K562 (cell line): ENCODE measurements around the gene CRACR2B. TPM values are rescaled to one million over a fixed set of nuclear protein-coding genes. Genes with fewer than 3 reads are reported as not detected.

Source experiments
- ATAC-seq: fragments of 200-7000 bp; cut with Tn5 transposase; 3 replicates; pipeline ENCODE4 v1.9.1; 2020; ENCODE audit warnings: moderate library complexity
- BruUV-seq: library from RNA; stranded (reverse); fragments of 400-500 nt; replicated peaks from 2 replicates; lab custom pipeline; 2021; lab: Mats Ljungman, UMichigan
- CTCF ChIA-PET: fragments of 300-600 bp; formaldehyde crosslinking; extraction: SDS; loops from one replicate; lab custom pipeline; 2021; ENCODE audit warnings: low intra/inter-chr PET ratio; lab: Yijun Ruan, JAX
- POLR2A ChIA-PET: fragments of 300-600, 350-650 bp; sonication (Branson Sonifier 250); formaldehyde crosslinking; extraction: SDS; loops from one replicate; lab custom pipeline; 2021; ENCODE audit warnings: antibody characterized with exemption, inconsistent platforms; lab: Yijun Ruan, JAX
- DNase-seq, 4 experiments: peaks; one replicate each; pipeline versions ENCODE4 v3.0.0 to v3.0.0-alpha.2; 2011 to 2018; ENCODE audit warnings: low spot score in 3 of 4, mixed read lengths in 3 of 4; ENCODE audit errors: extremely low read depth in 1 of 4
- FAIRE-seq: peaks from 2 replicates; lab custom pipeline; 2011; peaks lifted over from hg19 to GRCh38; lab: Jason Lieb, UNC
- H2AFZ ChIP-seq: 2 replicates; pipeline ENCODE4 v1.6.0; 2011; ENCODE audit warnings: low read depth, low read length, control low read depth, inconsistent platforms
- H3K27ac ChIP-seq: fragments of 200-600 bp; 3 replicates; pipeline ENCODE4 v1.8.0; 2011; ENCODE audit warnings: low read depth, mild to moderate bottlenecking, control low read depth, inconsistent platforms, low read length, moderate library complexity, mixed read lengths; ENCODE audit errors: extremely low read depth
- H3K27me3 ChIP-seq, 2 experiments: fragments of 300-600 bp in 1 of 2; 2 replicates in 1 of 2; 3 replicates in 1 of 2; pipeline versions ENCODE4 v1.6.0 to v1.8.0; 2011; ENCODE audit warnings: inconsistent platforms in 2 of 2, low read length in 2 of 2, mild to moderate bottlenecking in 1 of 2, mixed read lengths in 1 of 2, moderate library complexity in 1 of 2; ENCODE audit not compliant: control insufficient read depth in 2 of 2, insufficient read depth in 2 of 2
- H3K36me3 ChIP-seq: fragments of 300-600 bp; 3 replicates; pipeline ENCODE4 v1.8.0; 2011; ENCODE audit warnings: mild to moderate bottlenecking, low read length, inconsistent platforms; ENCODE audit not compliant: control insufficient read depth, insufficient read depth
- H3K4me1 ChIP-seq, 2 experiments: fragments of 200-600 bp in 1 of 2; replicated peaks in 1 of 2; 2 replicates in 1 of 2; 3 replicates in 1 of 2; pipeline versions ENCODE4 v1.5.1 to v1.8.0; 2011; ENCODE audit warnings: inconsistent platforms in 2 of 2, low read length in 2 of 2, mild to moderate bottlenecking in 1 of 2, mixed read lengths in 1 of 2, moderate library complexity in 1 of 2; ENCODE audit not compliant: control insufficient read depth in 2 of 2, insufficient read depth in 2 of 2
- H3K4me2 ChIP-seq: 2 replicates; pipeline ENCODE4 v1.6.1; 2011; ENCODE audit warnings: low read length, control low read depth, inconsistent platforms, mixed read lengths; ENCODE audit not compliant: insufficient read depth
- H3K4me3 ChIP-seq: fragments of 200-600 bp; sonication (generic), shearing (Covaris generic); 2 replicates; pipeline ENCODE4 v1.5.1; 2016; ENCODE audit warnings: control low read depth, inconsistent platforms
- H3K79me2 ChIP-seq: fragments of 200-600 bp; 3 replicates; pipeline ENCODE4 v1.8.0; 2011; ENCODE audit warnings: low read length, inconsistent platforms; ENCODE audit not compliant: control insufficient read depth, insufficient read depth
- H3K9ac ChIP-seq, 2 experiments: 2 replicates each; pipeline versions ENCODE4 v1.6.0 to v1.6.1; 2011; ENCODE audit warnings: low read depth in 2 of 2, low read length in 2 of 2, control low read depth in 1 of 2, inconsistent platforms in 1 of 2, mild to moderate bottlenecking in 1 of 2, mixed read lengths in 1 of 2; ENCODE audit not compliant: insufficient read depth in 1 of 2
- H3K9me1 ChIP-seq: one replicate; pipeline ENCODE4 v1.6.0; 2011; ENCODE audit warnings: inconsistent platforms, mild to moderate bottlenecking, low read length, moderate library complexity; ENCODE audit not compliant: control insufficient read depth, insufficient read depth
- H3K9me3 ChIP-seq: replicated peaks from 2 replicates; pipeline ENCODE4 v1.5.1; 2011; ENCODE audit warnings: low read depth, low read length, inconsistent platforms; ENCODE audit not compliant: control insufficient read depth, insufficient read depth
- H4K20me1 ChIP-seq: replicated peaks from 2 replicates; pipeline ENCODE4 v1.6.1; 2011; ENCODE audit warnings: low read length, inconsistent platforms, mixed read lengths; ENCODE audit not compliant: control insufficient read depth, insufficient read depth
- ASH1L ChIP-seq: fragments of 450-650 bp; IDR thresholded peaks from 2 replicates; pipeline ENCODE4 v1.6.1; 2018; ENCODE audit warnings: borderline replicate concordance, mild to moderate bottlenecking, low read depth; ENCODE audit not compliant: partially characterized antibody
- E2F6 ChIP-seq, 2 experiments: IDR thresholded peaks; 2 replicates each; pipeline ENCODE4 v1.6.1; 2011; ENCODE audit warnings: borderline replicate concordance in 1 of 2, control low read depth in 1 of 2, low read depth in 1 of 2, low read length in 1 of 2, mild to moderate bottlenecking in 1 of 2, mixed read lengths in 1 of 2, moderate library complexity in 1 of 2; ENCODE audit not compliant: insufficient read depth in 1 of 2, insufficient read length in 1 of 2, poor library complexity in 1 of 2, severe bottlenecking in 1 of 2; ENCODE audit errors: extremely low read depth in 1 of 2
- FOXM1 ChIP-seq, 2 experiments: fragments of 450-650 bp in 1 of 2; sonication (generic) in 1 of 2; formaldehyde crosslinking in 1 of 2; IDR thresholded peaks; 2 replicates each; pipeline versions ENCODE4 v1.6.1 to v1.9.0; 2017 to 2022; ENCODE audit warnings: low read depth in 2 of 2, mild to moderate bottlenecking in 2 of 2, missing genetic modification reagents in 1 of 2, moderate library complexity in 1 of 2
- NR0B1 ChIP-seq: fragments of 450-650 bp; IDR thresholded peaks from one replicate; pipeline ENCODE4 v1.6.1; 2018; ENCODE audit warnings: mild to moderate bottlenecking, moderate library complexity; ENCODE audit not compliant: partially characterized antibody
- POLR2A ChIP-seq: fragments of 450-650 bp; conservative IDR thresholded peaks from 2 replicates; pipeline ENCODE4 v1.6.1; 2016
- RBM14 ChIP-seq: fragments of 200-400 bp; formaldehyde crosslinking; IDR thresholded peaks from 2 replicates; pipeline ENCODE4 v1.6.1; 2018; ENCODE audit warnings: low read depth, mild to moderate bottlenecking, low read length, moderate library complexity, borderline replicate concordance; ENCODE audit not compliant: insufficient read depth
- SRSF1 ChIP-seq: fragments of 200-400 bp; formaldehyde crosslinking; IDR thresholded peaks from 2 replicates; pipeline ENCODE4 v1.6.1; 2017; ENCODE audit warnings: mild to moderate bottlenecking, low read depth, low read length, moderate library complexity
- SRSF7 ChIP-seq: fragments of 200-400 bp; formaldehyde crosslinking; optimal IDR thresholded peaks from 2 replicates; pipeline ENCODE3; 2017; ENCODE audit warnings: mild to moderate bottlenecking, low read depth, low read length
- YY1 ChIP-seq, 3 experiments: IDR thresholded peaks; 2 replicates each; pipeline ENCODE4 v1.6.1; 2011; ENCODE audit warnings: low read length in 2 of 3, mild to moderate bottlenecking in 2 of 3, moderate library complexity in 2 of 3, borderline replicate concordance in 1 of 3, control low read depth in 1 of 3, low read depth in 1 of 3; ENCODE audit not compliant: insufficient read depth in 3 of 3, insufficient replicate concordance in 2 of 3, control insufficient read depth in 1 of 3, insufficient read length in 1 of 3; ENCODE audit errors: extremely low read depth in 1 of 3
- ZEB2 ChIP-seq: fragments of 450-650 bp; IDR thresholded peaks from 2 replicates; pipeline ENCODE4 v1.6.1; 2016
- ZNF347 ChIP-seq: fragments of 450-650 bp; formaldehyde crosslinking; IDR thresholded peaks from 2 replicates; pipeline ENCODE4 v1.4.0; 2020; ENCODE audit warnings: low read depth, mild to moderate bottlenecking, moderate library complexity
- ZNF699 ChIP-seq: fragments of 250-450 bp; sonication (Bioruptor Pico); IDR thresholded peaks from 2 replicates; pipeline ENCODE4 v1.8.0; 2021; ENCODE audit warnings: mild to moderate bottlenecking, moderate library complexity; ENCODE audit not compliant: insufficient replicate concordance
- ZNF830 ChIP-seq: fragments of 250-450 bp; sonication (Bioruptor Pico); IDR thresholded peaks from 2 replicates; pipeline ENCODE4 v1.5.0; 2021; ENCODE audit warnings: mild to moderate bottlenecking
- WGBS: fragments of 100-300 bp; shearing (Covaris generic); methylation state at CpG from one replicate; pipeline ENCODE4 v1.1.6; 2016; ENCODE audit warnings: low coverage, mixed read lengths; ENCODE audit not compliant: insufficient coverage; ENCODE audit errors: missing lambda C conversion rate; 5-methylcytosine and 5-hydroxymethylcytosine counted together
- in situ Hi-C: fragments of 300-500 bp; cut with MboI; formaldehyde crosslinking; loops from 4 replicates; pipeline ENCODE4 v1.15.0; 2018; ENCODE audit warnings: inconsistent platforms, mixed read lengths
- intact Hi-C: fragments of 100-400 bp; cut with micrococcal nuclease; formaldehyde crosslinking; loops from 2 replicates; pipeline ENCODE4 v1.14.2; 2022
- polyA plus RNA-seq, 8 experiments: library from polyadenylated mRNA; depleted of rRNA in 4 of 8; stranded (reverse) in 5 of 8; unstranded in 3 of 8; fragments of >200 nt; fragmentation: Nextera tagmentation in 2 of 8; fragmentation: Illumina TruSeq in 1 of 8; extraction: Ambion mirVana in 2 of 8; extraction: Trizol in 1 of 8; gene quantifications; 2 replicates each; pipeline versions ENCODE4 v1.2.1 to v1.2.3, GENCODE V29; 2011 to 2014; ENCODE audit warnings: inconsistent platforms in 1 of 8, missing spikeins in 1 of 8
- total RNA-seq, 7 experiments: library from RNA; depleted of rRNA in 6 of 7; stranded (reverse); fragments of >200 nt in 6 of 7; fragmentation: Illumina TruSeq in 2 of 7; extraction: Trizol in 2 of 7; gene quantifications; 2 replicates each; pipeline versions ENCODE4 v1.2.1 to v1.2.3, GENCODE V29; 2011 to 2021; ENCODE audit warnings: low replicate concordance in 1 of 7
- TF ChIP-seq, protein P1 (sequence below), 2 experiments: fragments of 450-650 bp; IDR thresholded peaks; 2 replicates each; pipeline ENCODE4 v1.6.1; 2016

Gene CRACR2B
- total and polyA plus RNA-seq, 9 of the 15 experiments (the other 6 are each of a cell fraction or from before 2014, with no cell fraction given): 0.10 to 51.0 (median 6.0) TPM

DNA sequence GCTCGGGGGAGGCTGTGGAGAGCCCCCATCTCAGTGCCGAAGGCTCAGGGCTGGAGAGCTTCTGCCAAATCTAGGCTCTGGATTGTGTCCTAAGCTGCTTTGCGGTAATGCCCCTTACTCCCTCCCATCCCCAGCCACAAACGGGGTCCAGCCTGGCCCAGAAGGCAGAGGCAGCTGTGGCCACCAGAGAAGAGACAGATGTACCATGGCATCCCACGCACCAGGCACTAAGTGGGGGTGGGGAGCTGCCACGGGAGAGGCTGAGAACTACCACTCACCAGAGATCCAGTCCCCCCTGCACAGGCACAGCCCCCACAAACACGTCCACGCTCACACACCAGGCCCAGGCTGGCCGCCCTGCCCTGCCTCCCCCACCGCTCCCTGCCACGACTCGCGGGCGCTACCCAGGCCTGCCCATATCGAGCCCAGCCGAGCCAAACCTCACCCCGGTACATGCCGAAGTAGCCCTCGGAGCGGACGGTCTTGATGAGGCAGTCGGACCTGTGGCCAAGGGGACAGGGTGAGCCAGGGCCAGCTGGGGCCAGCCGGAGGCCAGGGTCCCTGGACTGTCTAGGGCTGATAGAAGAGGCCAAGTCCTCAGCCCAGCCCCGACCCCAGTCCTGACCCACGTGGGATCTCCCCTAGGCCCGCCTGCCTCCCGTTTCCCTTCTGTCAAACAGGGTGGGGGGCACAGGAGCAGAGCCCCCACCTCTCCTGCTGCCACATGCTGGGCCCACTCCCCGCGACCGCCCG lies 33.5 kb upstream of the CRACR2B start:
- in situ Hi-C loops: no loop called here
- intact Hi-C loops: loop anchor here (10.0 kb wide), 1 partner anchor 229 kb away; the partner anchor contains the start of genes LMNTD2 and RASSF7
- CTCF ChIA-PET: no interaction called here
- Histone ChIP-seq H3K4me2 (no peak overlapping the region), H3K9ac (peak overlapping the region in 1 of 2 experiments; percentile 95; a peak in 2 of 4 replicates), H2AFZ (no peak overlapping the region), H3K79me2 (peaks cover 26% of the 10 kb centered on the region), H3K4me1 (peaks cover 7 to 89% of the 10 kb centered on the region in 2 experiments), H3K9me1 (peaks cover 3% of the 10 kb centered on the region)
- WGBS: 91% methylated on average over 22 of the region's 31 CpGs
- TF ChIP-seq, protein P1, sequence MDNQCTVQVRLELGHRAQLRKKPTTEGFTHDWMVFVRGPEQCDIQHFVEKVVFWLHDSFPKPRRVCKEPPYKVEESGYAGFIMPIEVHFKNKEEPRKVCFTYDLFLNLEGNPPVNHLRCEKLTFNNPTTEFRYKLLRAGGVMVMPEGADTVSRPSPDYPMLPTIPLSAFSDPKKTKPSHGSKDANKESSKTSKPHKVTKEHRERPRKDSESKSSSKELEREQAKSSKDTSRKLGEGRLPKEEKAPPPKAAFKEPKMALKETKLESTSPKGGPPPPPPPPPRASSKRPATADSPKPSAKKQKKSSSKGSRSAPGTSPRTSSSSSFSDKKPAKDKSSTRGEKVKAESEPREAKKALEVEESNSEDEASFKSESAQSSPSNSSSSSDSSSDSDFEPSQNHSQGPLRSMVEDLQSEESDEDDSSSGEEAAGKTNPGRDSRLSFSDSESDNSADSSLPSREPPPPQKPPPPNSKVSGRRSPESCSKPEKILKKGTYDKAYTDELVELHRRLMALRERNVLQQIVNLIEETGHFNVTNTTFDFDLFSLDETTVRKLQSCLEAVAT (IDR thresholded peaks at IDR 0.05): no peak
- no peak for TF ChIP-seq POLR2A
- no peak for TF ChIP-seq SRSF7
- TF ChIP-seq E2F6 (IDR thresholded peaks at IDR 0.05; ENCODE audit: borderline replicate concordance in 1 of 2, extremely low read depth in 1 of 2, insufficient read depth in 1 of 2, insufficient read length in 1 of 2, low read depth in 1 of 2, low read length in 1 of 2, poor library complexity in 1 of 2, severe bottlenecking in 1 of 2): no peak
- TF ChIP-seq ZNF699 (CRISPR knock-in tag): no peak
- TF ChIP-seq FOXM1 (IDR thresholded peaks at IDR 0.05; ENCODE audit: low read depth): no peak
- no peak for TF ChIP-seq FOXM1 (CRISPR knock-in tag; IDR thresholded peaks at IDR 0.05; ENCODE audit: low read depth)
- no peak for TF ChIP-seq YY1 (IDR thresholded peaks at IDR 0.05; ENCODE audit: borderline replicate concordance in 1 of 3, control insufficient read depth in 1 of 3, extremely low read depth in 1 of 3, insufficient read depth in 3 of 3, insufficient read length in 1 of 3, insufficient replicate concordance in 2 of 3, low read depth in 1 of 3, low read length in 2 of 3)
- TF ChIP-seq ZNF347 (CRISPR knock-in tag): no peak
- no peak for TF ChIP-seq ASH1L
- no peak for TF ChIP-seq ZNF830 (CRISPR knock-in tag)
- TF ChIP-seq SRSF1: no peak
- TF ChIP-seq NR0B1: no peak
- no peak for TF ChIP-seq ZEB2
- no peak for TF ChIP-seq RBM14
- TF ChIP-seq, all 486 proteins: peak for 0
- Histone ChIP-seq H4K20me1 (no peaks in the 10 kb centered on the region), H3K4me3 (no peak overlapping the region), H3K9me3 (no peaks in the 10 kb centered on the region), H3K27me3 (no peaks in the 10 kb centered on the region), H3K36me3 (peaks cover 31% of the 10 kb centered on the region; the same call in 1 of the 3 replicates), H3K27ac (no peak overlapping the region)
- DNase-seq: no peak
- POLR2A ChIA-PET: interaction anchor here (0.6 to 1.3 kb wide), 5 partner anchors 10 to 22 kb away, joined by 3 to 4 read pairs (median 3); partner anchors contain the start of genes PIDD1 and RPLP2
- BruUV-seq: no TSS peak
- no peak for FAIRE-seq
- ATAC-seq: no peak
